NCI-H1417 (cell line): ENCODE data around the gene SLC23A3.
"Not testable (repeated sequence)": the region's sequence is repeated elsewhere in the genome, so short reads cannot be mapped to it uniquely, and the experiment has no call there.

Experiments
- DNase-seq, 3 experiments: peaks; one replicate each; lab custom pipeline; 2025; lab: John Stamatoyannopoulos, UW

SLC23A3 gene

GRCh38 chr2:219205165-219205538, 35.3 kb upstream of the SLC23A3 start:
- DNase-seq = no peak

- no peak for DNase-seq
Measured at GRCh38 chr2:219204425-219205164, 34.8 kb upstream of the SLC23A3 start.

GRCh38 chr2:219201331-219201730, 31.5 kb upstream of the SLC23A3 start:
- DNase-seq = not testable (repeated sequence)

- DNase-seq = not testable (repeated sequence)
Measured at GRCh38 chr2:219200502-219201326, 30.9 kb upstream of the SLC23A3 start.

- no peak for DNase-seq
Measured at GRCh38 chr2:219199470-219200211, 29.8 kb upstream of the SLC23A3 start.

- DNase-seq = no peak
Measured at GRCh38 chr2:219198974-219199373, 29.1 kb upstream of the SLC23A3 start.

GRCh38 chr2:219197388-219197787, 27.6 kb upstream of the SLC23A3 start:
- DNase-seq = no peak

- no peak for DNase-seq
Measured at GRCh38 chr2:219186754-219187456, 17.1 kb upstream of the SLC23A3 start.

GRCh38 chr2:219184121-219184520, 14.3 kb upstream of the SLC23A3 start:
- no peak for DNase-seq

GRCh38 chr2:219183151-219183772, 13.4 kb upstream of the SLC23A3 start:
- no peak for DNase-seq

- no peak for DNase-seq
Measured at GRCh38 chr2:219182331-219183150, 12.7 kb upstream of the SLC23A3 start.

- DNase-seq = no peak
Measured at GRCh38 chr2:219181531-219181930, 11.7 kb upstream of the SLC23A3 start.

- no peak for DNase-seq
Measured at GRCh38 chr2:219180961-219181360, 11.1 kb upstream of the SLC23A3 start.

- DNase-seq = no peak
Measured at GRCh38 chr2:219179601-219180465, 10.0 kb upstream of the SLC23A3 start.

GRCh38 chr2:219178377-219179175, 8.7 kb upstream of the SLC23A3 start:
- peak in 2 of 3 experiments; percentile 17 to 78 for DNase-seq

- DNase-seq = peak; percentile 77 to 94 (median 90)
Measured at GRCh38 chr2:219177552-219178376, 7.9 kb upstream of the SLC23A3 start, which contains the start of gene RETREG2. Gene RETREG2 (plus strand): TSS chr2:219178275. CDS start chr2:219178353, 78 bp downstream.

GRCh38 chr2:219176818-219177551, 7.2 kb upstream of the SLC23A3 start, which contains the start of gene CNPPD1:
Gene CNPPD1 (minus strand): TSS chr2:219176925. CDS start chr2:219176828, 97 bp downstream.
- DNase-seq = peak; percentile 67 to 91 (median 90)
